CD8-positive, alpha-beta memory T cell (primary cell): ENCODE data around the gene LYPD6B. TPM values are rescaled to one million over a fixed set of nuclear protein-coding genes. Genes with fewer than 3 reads are reported as not detected.

ENCODE experiments used
- CTCF ChIA-PET: fragments of 350-600 bp; sonication (Branson Sonifier 250); formaldehyde crosslinking; loops from one replicate; lab custom pipeline; 2021; ENCODE audit warnings: antibody characterized with exemption; lab: Charles Lee
- POLR2A ChIA-PET: fragments of 350-600 bp; sonication (Branson Sonifier 250); formaldehyde crosslinking; loops from one replicate; lab custom pipeline; 2021; ENCODE audit warnings: antibody characterized with exemption; lab: Charles Lee
- DNase-seq, 5 donors: peaks; one replicate each; pipeline versions ENCODE4 v3.0.0 to v3.0.0-alpha.2; 2020 to 2022; ENCODE audit warnings: mixed read lengths in 1 of 5
- H3K27ac ChIP-seq: one replicate; pipeline ENCODE4 v1.7.0; 2013; ENCODE audit warnings: low read depth, mild to moderate bottlenecking, low read length, moderate library complexity
- H3K27me3 ChIP-seq: 2 replicates; pipeline ENCODE4 v1.7.0; 2013; ENCODE audit warnings: low read length, mild to moderate bottlenecking; ENCODE audit not compliant: insufficient read depth, poor library complexity, severe bottlenecking
- H3K36me3 ChIP-seq: 2 replicates; pipeline ENCODE4 v1.7.0; 2013; ENCODE audit warnings: mild to moderate bottlenecking, low read length, moderate library complexity; ENCODE audit not compliant: insufficient read depth
- H3K4me1 ChIP-seq: 2 replicates; pipeline ENCODE4 v1.7.0; 2013; ENCODE audit warnings: mild to moderate bottlenecking, low read length, moderate library complexity; ENCODE audit not compliant: insufficient read depth
- H3K4me3 ChIP-seq: 2 replicates; pipeline ENCODE4 v1.7.0; 2013; ENCODE audit warnings: mild to moderate bottlenecking, low read length
- H3K9me3 ChIP-seq: 2 replicates; pipeline ENCODE4 v1.7.0; 2013; ENCODE audit warnings: mild to moderate bottlenecking, low read length
- H3K27ac Mint-ChIP-seq, 8 donors: one replicate each; pipeline ENCODE4 v1.8.0; 2020 to 2021; ENCODE audit warnings: mixed read lengths in 8 of 8, mild to moderate bottlenecking in 6 of 8, inconsistent platforms in 3 of 8, moderate library complexity in 3 of 8
- H3K27me3 Mint-ChIP-seq, 2 donors: one replicate each; pipeline ENCODE4 v1.8.0; 2020 to 2021; ENCODE audit warnings: mixed read lengths in 2 of 2, mild to moderate bottlenecking in 1 of 2, moderate library complexity in 1 of 2
- H3K36me3 Mint-ChIP-seq, 3 donors: one replicate each; pipeline ENCODE4 v1.8.0; 2020 to 2021; ENCODE audit warnings: mixed read lengths in 3 of 3, inconsistent platforms in 1 of 3, mild to moderate bottlenecking in 1 of 3
- H3K4me1 Mint-ChIP-seq, 3 donors: one replicate each; pipeline ENCODE4 v1.8.0; 2020 to 2021; ENCODE audit warnings: mixed read lengths in 3 of 3, inconsistent platforms in 1 of 3, mild to moderate bottlenecking in 1 of 3
- H3K4me3 Mint-ChIP-seq, 7 donors: one replicate each; pipeline ENCODE4 v1.8.0; 2020 to 2021; ENCODE audit warnings: mixed read lengths in 7 of 7, mild to moderate bottlenecking in 6 of 7, moderate library complexity in 4 of 7, inconsistent platforms in 2 of 7
- H3K9me3 Mint-ChIP-seq, 5 donors: one replicate each; pipeline ENCODE4 v1.8.0; 2020 to 2022; ENCODE audit warnings: mixed read lengths in 5 of 5, mild to moderate bottlenecking in 3 of 5, moderate library complexity in 2 of 5, inconsistent platforms in 1 of 5
- polyA plus RNA-seq: library from polyadenylated mRNA; unstranded; fragments of 300-500 nt; fragmentation: Illumina TruSeq; gene quantifications from one replicate; pipeline ENCODE4 v1.2.3, GENCODE V29; 2021
- total RNA-seq, 2 experiments: library from RNA; stranded (reverse); gene quantifications; one replicate each; pipeline ENCODE4 v1.2.3, GENCODE V29; 2021

LYPD6B gene
- total and polyA plus RNA-seq, 3 experiments from 2014 or later: not detected

- peaks cover 0 to 2% (median under 1%) of the 10 kb centered on the region in 3 donors for H3K4me1 Mint-ChIP-seq
- H3K27me3 Mint-ChIP-seq: peaks cover 10 to 35% of the 10 kb centered on the region in 2 donors
- H3K4me1 ChIP-seq: no peaks in the 10 kb centered on the region
These were observed 36.6 kb downstream of the LYPD6B start for GRCh38 chr2:149075105-149075504.

DNA sequence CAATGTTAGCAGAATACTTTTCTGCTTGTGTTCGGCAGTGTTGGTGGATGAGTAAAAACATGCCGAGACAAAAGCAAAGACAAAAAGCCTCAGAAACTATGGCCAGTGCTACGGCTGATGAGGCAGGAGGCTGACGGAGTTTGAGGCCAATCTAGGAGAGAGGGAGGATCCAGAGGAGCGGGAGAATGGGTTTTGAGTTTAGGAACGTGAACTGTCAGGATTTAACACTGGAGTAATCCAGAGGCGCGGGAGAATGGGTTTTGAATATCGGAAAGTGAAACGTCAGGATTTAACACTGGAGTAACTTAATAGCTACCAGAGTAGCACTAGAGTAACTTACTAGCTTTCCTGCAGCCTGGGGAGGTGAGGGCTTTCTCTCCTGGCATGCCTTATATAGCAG, 37.4 kb downstream of the LYPD6B start:
- no peak for DNase-seq
- Histone ChIP-seq H3K27me3 (no peaks in the 10 kb centered on the region), H3K4me1 (no peaks in the 10 kb centered on the region), H3K27ac (no peak overlapping the region), H3K36me3 (no peaks in the 10 kb centered on the region), H3K4me3 (no peak overlapping the region), H3K9me3 (no peaks in the 10 kb centered on the region)
- H3K4me1 Mint-ChIP-seq: no peaks in the 10 kb centered on the region
- H3K4me3 Mint-ChIP-seq: no peak overlapping the region
- no peaks in the 10 kb centered on the region for H3K36me3 Mint-ChIP-seq
- H3K27me3 Mint-ChIP-seq: peaks cover 10 to 34% of the 10 kb centered on the region in 2 donors
- peak overlapping the region in 1 of 8 donors; percentile 84 for H3K27ac Mint-ChIP-seq
- ChIA-PET CTCF (no interaction called here), POLR2A (no interaction called here)
- no peaks in the 10 kb centered on the region for H3K9me3 Mint-ChIP-seq

More at GRCh38 chr2:149075105-149075504, 36.6 kb downstream of the LYPD6B start:
- no peak for DNase-seq
- Mint-ChIP-seq H3K9me3 (no peaks in the 10 kb centered on the region), H3K27ac (no peak overlapping the region), H3K36me3 (no peaks in the 10 kb centered on the region), H3K4me3 (no peak overlapping the region)
- Histone ChIP-seq H3K9me3 (no peaks in the 10 kb centered on the region), H3K36me3 (no peaks in the 10 kb centered on the region), H3K4me3 (no peak overlapping the region), H3K27ac (no peak overlapping the region), H3K27me3 (no peaks in the 10 kb centered on the region)
- ChIA-PET POLR2A (no interaction called here), CTCF (no interaction called here)

DNA sequence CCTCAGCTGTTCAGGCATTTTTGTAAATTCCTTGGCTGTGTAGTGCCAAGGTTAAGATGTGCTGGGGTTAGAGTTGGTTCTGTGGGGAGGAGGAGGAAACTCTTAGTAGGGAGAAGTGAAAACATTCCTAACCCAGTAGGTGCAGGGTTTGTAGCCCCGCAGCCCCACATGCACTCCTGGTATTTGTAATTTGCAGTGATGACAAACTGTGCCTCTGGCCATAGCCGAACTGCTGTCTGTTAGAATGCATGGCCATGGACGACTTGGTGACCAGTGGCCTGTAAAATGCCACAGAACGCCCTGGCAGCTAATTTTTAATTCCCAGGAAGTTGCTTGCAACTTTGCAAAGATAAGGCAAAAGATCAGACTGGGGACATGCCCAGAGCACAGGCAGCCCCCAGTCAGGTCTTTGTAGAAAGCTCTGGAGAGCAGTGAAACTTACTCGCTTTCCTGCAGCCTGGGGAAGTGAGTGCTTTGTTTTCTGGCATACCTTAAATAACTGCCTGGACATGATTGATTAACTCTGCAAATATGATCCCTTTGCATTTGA, 38.4 kb downstream of the LYPD6B start:
- Mint-ChIP-seq H3K36me3 (no peaks in the 10 kb centered on the region), H3K4me1 (no peaks in the 10 kb centered on the region), H3K27ac (no peak overlapping the region), H3K4me3 (no peak overlapping the region), H3K9me3 (no peaks in the 10 kb centered on the region), H3K27me3 (peaks cover 10 to 34% of the 10 kb centered on the region in 2 donors)
- Histone ChIP-seq H3K4me1 (no peaks in the 10 kb centered on the region), H3K27me3 (no peaks in the 10 kb centered on the region), H3K9me3 (no peaks in the 10 kb centered on the region), H3K4me3 (no peak overlapping the region), H3K27ac (no peak overlapping the region), H3K36me3 (no peaks in the 10 kb centered on the region)
- POLR2A ChIA-PET: no interaction called here
- CTCF ChIA-PET: no interaction called here
- DNase-seq: no peak

- Mint-ChIP-seq H3K36me3 (no peaks in the 10 kb centered on the region), H3K4me3 (no peak overlapping the region), H3K27ac (no peak overlapping the region), H3K9me3 (no peaks in the 10 kb centered on the region), H3K27me3 (peaks cover 8 to 30% of the 10 kb centered on the region in 2 donors), H3K4me1 (no peaks in the 10 kb centered on the region)
- Histone ChIP-seq H3K27me3 (no peaks in the 10 kb centered on the region), H3K4me3 (no peak overlapping the region), H3K9me3 (no peaks in the 10 kb centered on the region), H3K4me1 (no peaks in the 10 kb centered on the region), H3K27ac (no peak overlapping the region), H3K36me3 (no peaks in the 10 kb centered on the region)
- DNase-seq: no peak
- CTCF ChIA-PET: no interaction called here
- POLR2A ChIA-PET: no interaction called here
These were observed 39.4 kb downstream of the LYPD6B start for GRCh38 chr2:149077861-149078260.

DNA sequence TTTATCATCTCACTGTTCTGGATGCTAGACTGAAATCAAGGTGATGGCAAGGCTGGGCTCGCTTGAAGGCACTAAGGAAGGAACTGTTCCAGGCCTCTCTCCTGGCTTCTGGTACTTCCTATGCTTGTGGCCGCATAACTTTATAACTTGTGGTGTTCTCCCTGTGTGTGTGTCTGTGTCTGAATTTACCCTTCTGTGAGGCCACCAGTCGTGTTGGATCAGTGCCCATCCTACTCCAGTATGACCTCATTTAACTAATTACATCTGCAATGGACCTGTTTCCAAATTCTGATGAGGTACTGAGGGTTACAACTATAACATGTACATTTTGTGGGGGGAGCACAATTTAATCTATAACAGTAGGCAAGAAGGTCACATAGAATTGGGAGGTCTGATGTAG, 41.6 kb downstream of the LYPD6B start:
- POLR2A ChIA-PET: no interaction called here

GRCh38 chr2:149080971-149081370, 42.5 kb downstream of the LYPD6B start:
- H3K27me3 Mint-ChIP-seq: peaks cover 1 to 23% of the 10 kb centered on the region in 2 donors
- no peaks in the 10 kb centered on the region for H3K36me3 ChIP-seq
- no peak overlapping the region for H3K27ac ChIP-seq
- no peak overlapping the region for H3K27ac Mint-ChIP-seq
- H3K9me3 ChIP-seq: no peaks in the 10 kb centered on the region
- no peak for DNase-seq
- no peaks in the 10 kb centered on the region for H3K4me1 ChIP-seq
- CTCF ChIA-PET: no interaction called here
- H3K9me3 Mint-ChIP-seq: peaks cover 0 to 3% (median 0%) of the 10 kb centered on the region in 5 donors
- H3K4me3 ChIP-seq: no peak overlapping the region
- H3K4me1 Mint-ChIP-seq: no peaks in the 10 kb centered on the region
- H3K36me3 Mint-ChIP-seq: no peaks in the 10 kb centered on the region
- H3K4me3 Mint-ChIP-seq: no peak overlapping the region
- no peaks in the 10 kb centered on the region for H3K27me3 ChIP-seq
- POLR2A ChIA-PET: no interaction called here

More for the DNA sequence above, 41.6 kb downstream of the LYPD6B start:
- CTCF ChIA-PET: no interaction called here
- Histone ChIP-seq H3K27ac (no peak overlapping the region), H3K36me3 (no peaks in the 10 kb centered on the region), H3K4me3 (no peak overlapping the region), H3K9me3 (no peaks in the 10 kb centered on the region), H3K4me1 (no peaks in the 10 kb centered on the region), H3K27me3 (no peaks in the 10 kb centered on the region)
- no peak overlapping the region for H3K4me3 Mint-ChIP-seq
- H3K36me3 Mint-ChIP-seq: no peaks in the 10 kb centered on the region
- DNase-seq: no peak
- no peak overlapping the region for H3K27ac Mint-ChIP-seq
- H3K9me3 Mint-ChIP-seq: peaks cover 0 to 3% (median 0%) of the 10 kb centered on the region in 5 donors
- H3K4me1 Mint-ChIP-seq: no peaks in the 10 kb centered on the region
- peaks cover 3 to 17% of the 10 kb centered on the region in 2 donors for H3K27me3 Mint-ChIP-seq

DNA sequence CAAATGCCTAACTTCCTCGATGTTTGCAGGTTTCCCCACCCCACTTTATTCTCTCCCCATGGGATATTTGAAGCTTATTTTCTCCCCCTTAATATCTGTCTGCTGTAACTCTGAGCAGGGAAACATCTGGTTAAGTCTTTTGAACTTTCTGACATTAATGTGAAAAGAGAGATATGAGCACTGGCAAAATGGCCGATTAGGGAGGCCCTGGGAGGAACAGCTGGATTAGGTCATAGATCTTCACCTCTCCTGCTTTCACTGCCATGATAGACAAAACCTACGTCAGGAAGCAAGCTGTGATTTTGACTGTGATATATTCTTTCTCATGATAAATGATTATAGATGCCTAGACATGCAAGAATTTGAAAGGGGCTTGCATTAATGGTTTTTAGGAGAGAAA, 43.6 kb downstream of the LYPD6B start:
- H3K4me1 ChIP-seq: no peaks in the 10 kb centered on the region
- H3K9me3 Mint-ChIP-seq: peaks cover 0 to 3% (median 0%) of the 10 kb centered on the region in 5 donors
- POLR2A ChIA-PET: interaction anchor here (0.6 kb wide), 1 partner anchor 74 kb away, joined by 3 read pairs; no protein-coding TSS in a partner anchor
- no peaks in the 10 kb centered on the region for H3K36me3 Mint-ChIP-seq
- no peaks in the 10 kb centered on the region for H3K9me3 ChIP-seq
- DNase-seq: no peak
- no peak overlapping the region for H3K27ac Mint-ChIP-seq
- no peak overlapping the region for H3K4me3 Mint-ChIP-seq
- peaks cover 2 to 24% of the 10 kb centered on the region in 2 donors for H3K27me3 Mint-ChIP-seq
- no peak overlapping the region for H3K4me3 ChIP-seq
- H3K27me3 ChIP-seq: no peaks in the 10 kb centered on the region
- H3K27ac ChIP-seq: no peak overlapping the region
- H3K4me1 Mint-ChIP-seq: no peaks in the 10 kb centered on the region
- CTCF ChIA-PET: no interaction called here
- H3K36me3 ChIP-seq: no peaks in the 10 kb centered on the region

DNA sequence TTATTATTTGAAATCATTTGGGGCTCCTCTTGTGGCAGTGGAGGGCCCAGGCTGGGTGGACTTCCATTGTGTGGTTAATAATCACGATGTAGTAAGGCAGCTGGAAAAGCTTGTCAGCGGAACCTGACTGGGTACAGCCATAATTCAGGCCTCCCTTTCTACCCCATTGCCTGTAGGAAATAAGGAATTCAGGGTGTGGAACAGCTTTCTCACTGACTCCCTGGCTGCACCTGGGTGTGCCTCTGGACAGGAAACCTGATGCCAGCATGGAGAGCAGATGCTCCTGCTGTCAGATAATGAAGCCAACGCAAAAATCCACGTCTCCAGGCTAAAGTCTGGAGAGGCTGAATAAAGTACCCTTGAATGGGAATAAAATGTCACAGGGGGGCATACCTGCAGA, 44.2 kb downstream of the LYPD6B start:
- no peaks in the 10 kb centered on the region for H3K9me3 ChIP-seq
- Mint-ChIP-seq H3K9me3 (peaks cover 0 to 3% (median 0%) of the 10 kb centered on the region in 5 donors), H3K27me3 (peaks cover 2 to 30% of the 10 kb centered on the region in 2 donors), H3K4me1 (no peaks in the 10 kb centered on the region), H3K36me3 (no peaks in the 10 kb centered on the region), H3K27ac (peak overlapping the region in 1 of 8 donors; percentile 40), H3K4me3 (no peak overlapping the region)
- ChIA-PET CTCF (no interaction called here), POLR2A (no interaction called here)
- H3K4me3 ChIP-seq: no peak overlapping the region
- H3K27ac ChIP-seq: no peak overlapping the region
- no peaks in the 10 kb centered on the region for H3K36me3 ChIP-seq
- no peaks in the 10 kb centered on the region for H3K27me3 ChIP-seq
- no peak for DNase-seq
- H3K4me1 ChIP-seq: no peaks in the 10 kb centered on the region
